H54 (cell line): ENCODE data around the gene TMPRSS7.
A peak's percentile ranks its signal among the peaks of the same experiment; 100 is the strongest.
"Not testable (repeated sequence)": the region's sequence is repeated elsewhere in the genome, so short reads cannot be mapped to it uniquely, and the experiment has no call there.

Source experiments
- DNase-seq: peaks from one replicate; pipeline ENCODE4 v3.0.0; 2011; ENCODE audit warnings: low spot score, mixed read lengths; ENCODE audit not compliant: insufficient read length
- FAIRE-seq: peaks from 3 replicates; lab custom pipeline; 2011; peaks lifted over from hg19 to GRCh38; lab: Jason Lieb, UNC
- POLR2A ChIP-seq: IDR thresholded peaks from 2 replicates; pipeline ENCODE4 v1.6.1; 2011; ENCODE audit warnings: low read depth, mild to moderate bottlenecking, low read length

TMPRSS7 gene

GRCh38 chr3:112056451-112056929 lies 22.0 kb downstream of the TMPRSS7 start:
- no peak for DNase-seq
- no peak for TF ChIP-seq POLR2A
- peak; percentile 33 for FAIRE-seq

GRCh38 chr3:112059497-112059896 lies 25.0 kb downstream of the TMPRSS7 start:
- TF ChIP-seq POLR2A = no peak
- DNase-seq (no peak), FAIRE-seq (no peak)

- no peak for TF ChIP-seq POLR2A
- FAIRE-seq (no peak), DNase-seq (no peak)
These were observed 26.6 kb downstream of the TMPRSS7 start for GRCh38 chr3:112061152-112061551.

GRCh38 chr3:112072387-112073060 lies 38.0 kb downstream of the TMPRSS7 start:
- FAIRE-seq, DNase-seq: not testable (repeated sequence)

- TF ChIP-seq POLR2A = no peak
- FAIRE-seq (peak; percentile 87), DNase-seq (no peak)
These were observed 39.5 kb downstream of the TMPRSS7 start for GRCh38 chr3:112074006-112074405.

GRCh38 chr3:112074616-112075497 lies 40.3 kb downstream of the TMPRSS7 start:
- no peak for TF ChIP-seq POLR2A
- peak; percentile 98 for FAIRE-seq
- peak; percentile 53 for DNase-seq

- DNase-seq (no peak), FAIRE-seq (no peak)
- TF ChIP-seq POLR2A = no peak
These were observed 43.9 kb downstream of the TMPRSS7 start for GRCh38 chr3:112078125-112079083.

- FAIRE-seq = no peak
- TF ChIP-seq POLR2A = no peak
- no peak for DNase-seq
These were observed 48.7 kb downstream of the TMPRSS7 start for GRCh38 chr3:112083239-112083638.

GRCh38 chr3:112084980-112085705 lies 50.6 kb downstream of the TMPRSS7 start:
- TF ChIP-seq POLR2A = no peak
- no peak for DNase-seq
- FAIRE-seq = no peak

- TF ChIP-seq POLR2A = no peak
- FAIRE-seq = no peak
- no peak for DNase-seq
These were observed 51.2 kb downstream of the TMPRSS7 start for GRCh38 chr3:112085735-112086075.

GRCh38 chr3:112086076-112086854 lies 51.7 kb downstream of the TMPRSS7 start, which contains the start of gene C3orf52:
C3orf52 (plus strand) TSS chr3:112086389; CDS start chr3:112086408, 19 bp downstream.
- TF ChIP-seq POLR2A = peak; percentile 74
- DNase-seq (peak; percentile 87), FAIRE-seq (peak; percentile 58)

GRCh38 chr3:112086875-112087524 lies 52.5 kb downstream of the TMPRSS7 start:
- FAIRE-seq = peak; percentile 64

More at GRCh38 chr3:112086875-112087524, 52.5 kb downstream of the TMPRSS7 start:
- no peak for TF ChIP-seq POLR2A
- no peak for DNase-seq
